GM13976 (cell line): ENCODE results near the gene CCDC117.

Source experiments
- DNase-seq: peaks from one replicate; pipeline ENCODE4 v3.0.0; 2012; ENCODE audit warnings: low spot score
- in situ Hi-C: fragments of 300-500 bp; cut with MboI; formaldehyde crosslinking; loops from one replicate; pipeline ENCODE4 v1.12.0; 2022; ENCODE audit warnings: low sequenced_read_pairs, mixed read lengths, inconsistent platforms; ENCODE audit not compliant: unreplicated experiment
- TF ChIP-seq, protein P1 (sequence below): IDR thresholded peaks from 2 replicates; pipeline ENCODE4 v1.5.1; 2012; ENCODE audit warnings: borderline replicate concordance, mild to moderate bottlenecking; ENCODE audit not compliant: insufficient read depth; ENCODE audit errors: extremely low read depth, missing control alignments, control extremely low read depth

The CCDC117 gene

GRCh38 chr22:28769394-28770085, 3.0 kb upstream of the CCDC117 start:
- in situ Hi-C loops, result no loop called here
- TF ChIP-seq, protein P1, sequence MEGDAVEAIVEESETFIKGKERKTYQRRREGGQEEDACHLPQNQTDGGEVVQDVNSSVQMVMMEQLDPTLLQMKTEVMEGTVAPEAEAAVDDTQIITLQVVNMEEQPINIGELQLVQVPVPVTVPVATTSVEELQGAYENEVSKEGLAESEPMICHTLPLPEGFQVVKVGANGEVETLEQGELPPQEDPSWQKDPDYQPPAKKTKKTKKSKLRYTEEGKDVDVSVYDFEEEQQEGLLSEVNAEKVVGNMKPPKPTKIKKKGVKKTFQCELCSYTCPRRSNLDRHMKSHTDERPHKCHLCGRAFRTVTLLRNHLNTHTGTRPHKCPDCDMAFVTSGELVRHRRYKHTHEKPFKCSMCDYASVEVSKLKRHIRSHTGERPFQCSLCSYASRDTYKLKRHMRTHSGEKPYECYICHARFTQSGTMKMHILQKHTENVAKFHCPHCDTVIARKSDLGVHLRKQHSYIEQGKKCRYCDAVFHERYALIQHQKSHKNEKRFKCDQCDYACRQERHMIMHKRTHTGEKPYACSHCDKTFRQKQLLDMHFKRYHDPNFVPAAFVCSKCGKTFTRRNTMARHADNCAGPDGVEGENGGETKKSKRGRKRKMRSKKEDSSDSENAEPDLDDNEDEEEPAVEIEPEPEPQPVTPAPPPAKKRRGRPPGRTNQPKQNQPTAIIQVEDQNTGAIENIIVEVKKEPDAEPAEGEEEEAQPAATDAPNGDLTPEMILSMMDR, result no peak
- no peak for DNase-seq

- DNase-seq, result no peak
- in situ Hi-C loops, result no loop called here
- TF ChIP-seq, protein P1, result no peak
Observed at GRCh38 chr22:28771195-28771791, 1.2 kb upstream of the CCDC117 start.

- in situ Hi-C loops, result no loop called here
- DNase-seq, result peak; percentile 61
- TF ChIP-seq, protein P1, result no peak
Observed at GRCh38 chr22:28773461-28773867, 969 bp downstream of the CCDC117 start.

GRCh38 chr22:28774378-28774777, 1.9 kb downstream of the CCDC117 start:
- TF ChIP-seq, protein P1, result no peak
- no peak for DNase-seq
- in situ Hi-C loops, result no loop called here

DNA sequence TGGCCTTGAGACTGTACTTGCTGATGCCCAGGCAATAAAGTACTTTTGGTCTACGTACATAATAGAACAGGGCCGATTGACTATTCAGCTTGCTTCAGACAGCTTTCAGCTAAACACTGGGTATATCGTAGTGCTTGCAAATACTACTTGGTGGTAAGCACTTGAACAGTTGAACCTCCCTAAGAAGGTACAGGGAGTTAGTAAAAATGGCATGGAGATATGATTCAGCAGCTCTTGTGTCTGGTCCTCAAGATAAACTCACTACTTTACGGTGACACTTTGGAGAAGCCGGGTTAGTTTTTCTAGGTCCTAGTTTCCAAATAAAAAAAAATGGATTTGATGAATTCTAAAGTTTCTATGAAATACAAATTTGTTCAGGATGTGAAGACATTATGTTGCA, 7.3 kb downstream of the CCDC117 start:
- in situ Hi-C loops, result no loop called here
- no peak for DNase-seq
- TF ChIP-seq, protein P1, result no peak

- TF ChIP-seq, protein P1, result no peak
- in situ Hi-C loops, result no loop called here
- no peak for DNase-seq
Observed at GRCh38 chr22:28780296-28780695, 7.8 kb downstream of the CCDC117 start.
